Measurements from ENCODE around the gene CELA2B. TPM values are rescaled to one million over a fixed set of nuclear protein-coding genes. Genes with fewer than 3 reads are reported as not detected.
"Not testable (repeated sequence)": the region's sequence is repeated elsewhere in the genome, so short reads cannot be mapped to it uniquely, and the experiment has no call there.

The CELA2B gene
- total RNA-seq, 6 experiments from 2014 or later = not detected

GRCh38 chr1:15432324-15432723 lies 43.6 kb upstream of the CELA2B start:
- DNase-seq = no peak
- ATAC-seq = no peak
- WGBS (ENCODE audit: insufficient coverage, low coverage, low lambda C conversion rate, missing lambda C conversion rate) = 67% methylated on average over 5 of the region's 9 CpGs
- Histone ChIP-seq H3K27ac (no peak overlapping the region), H3K27me3 (no peaks in the 10 kb centered on the region), H3K4me1 (peaks cover 0 to 3% (median 0%) of the 10 kb centered on the region in 4 donors), H3K4me3 (no peak overlapping the region), H3K36me3 (no peaks in the 10 kb centered on the region), H3K9me3 (no peaks in the 10 kb centered on the region)
- intact Hi-C loops (cut with DNase I) = loop anchor here in 1 of 2 donors (5.0 kb wide), 1 partner anchor 105 kb away; no protein-coding TSS in a partner anchor
- TF ChIP-seq, protein P1, sequence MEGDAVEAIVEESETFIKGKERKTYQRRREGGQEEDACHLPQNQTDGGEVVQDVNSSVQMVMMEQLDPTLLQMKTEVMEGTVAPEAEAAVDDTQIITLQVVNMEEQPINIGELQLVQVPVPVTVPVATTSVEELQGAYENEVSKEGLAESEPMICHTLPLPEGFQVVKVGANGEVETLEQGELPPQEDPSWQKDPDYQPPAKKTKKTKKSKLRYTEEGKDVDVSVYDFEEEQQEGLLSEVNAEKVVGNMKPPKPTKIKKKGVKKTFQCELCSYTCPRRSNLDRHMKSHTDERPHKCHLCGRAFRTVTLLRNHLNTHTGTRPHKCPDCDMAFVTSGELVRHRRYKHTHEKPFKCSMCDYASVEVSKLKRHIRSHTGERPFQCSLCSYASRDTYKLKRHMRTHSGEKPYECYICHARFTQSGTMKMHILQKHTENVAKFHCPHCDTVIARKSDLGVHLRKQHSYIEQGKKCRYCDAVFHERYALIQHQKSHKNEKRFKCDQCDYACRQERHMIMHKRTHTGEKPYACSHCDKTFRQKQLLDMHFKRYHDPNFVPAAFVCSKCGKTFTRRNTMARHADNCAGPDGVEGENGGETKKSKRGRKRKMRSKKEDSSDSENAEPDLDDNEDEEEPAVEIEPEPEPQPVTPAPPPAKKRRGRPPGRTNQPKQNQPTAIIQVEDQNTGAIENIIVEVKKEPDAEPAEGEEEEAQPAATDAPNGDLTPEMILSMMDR (IDR thresholded peaks at IDR 0.05) = no peak
- no peak for TF ChIP-seq POLR2A (IDR thresholded peaks at IDR 0.05)

- H3K27me3 ChIP-seq = no peaks in the 10 kb centered on the region
- no peaks in the 10 kb centered on the region for H3K36me3 ChIP-seq
- H3K4me3 ChIP-seq = no peak overlapping the region
- no peak for TF ChIP-seq POLR2A (IDR thresholded peaks at IDR 0.05)
- TF ChIP-seq, protein P1 (IDR thresholded peaks at IDR 0.05) = no peak
- H3K9me3 ChIP-seq = no peaks in the 10 kb centered on the region
- H3K27ac ChIP-seq = no peak overlapping the region
- WGBS (ENCODE audit: insufficient coverage, low coverage, low lambda C conversion rate, missing lambda C conversion rate) = 74% methylated on average over 5 of the region's 9 CpGs
- intact Hi-C loops (cut with DNase I) = loop anchor here in 1 of 2 donors (5.0 kb wide), 1 partner anchor 106 kb away; no protein-coding TSS in a partner anchor
- ATAC-seq = no peak
- peaks cover 0 to 3% (median 0%) of the 10 kb centered on the region in 4 donors for H3K4me1 ChIP-seq
- no peak for DNase-seq
Measured at GRCh38 chr1:15433471-15433870, 42.4 kb upstream of the CELA2B start.

- 4% methylated on average over 7 of the region's 8 CpGs for WGBS (ENCODE audit: insufficient coverage, low coverage, low lambda C conversion rate, missing lambda C conversion rate)
- H3K27me3 ChIP-seq, H3K4me1 ChIP-seq, H3K27ac ChIP-seq, H3K9me3 ChIP-seq, H3K4me3 ChIP-seq, H3K36me3 ChIP-seq: not testable (repeated sequence)
- DNase-seq (peak in 1 of 3 donors; percentile 48), ATAC-seq (peak; percentile 12 to 57 (median 51))
- intact Hi-C loops (cut with DNase I) = loop anchor here in 1 of 2 donors (5.0 kb wide), 1 partner anchor 107 kb away; no protein-coding TSS in a partner anchor
Measured at GRCh38 chr1:15434739-15435138, 41.2 kb upstream of the CELA2B start.

GRCh38 chr1:15435239-15436077 lies 40.4 kb upstream of the CELA2B start:
- H3K27ac ChIP-seq = no peak overlapping the region
- no peak overlapping the region for H3K4me3 ChIP-seq
- intact Hi-C loops (cut with DNase I) = no loop called here
- ATAC-seq (no peak), DNase-seq (no peak)
- no peak for TF ChIP-seq POLR2A (IDR thresholded peaks at IDR 0.05)
- TF ChIP-seq, protein P1 (IDR thresholded peaks at IDR 0.05) = no peak
- H3K27me3 ChIP-seq = no peaks in the 10 kb centered on the region
- H3K9me3 ChIP-seq = no peaks in the 10 kb centered on the region
- peaks cover 0 to 3% (median 0%) of the 10 kb centered on the region in 4 donors for H3K4me1 ChIP-seq
- WGBS (ENCODE audit: insufficient coverage, low coverage, low lambda C conversion rate, missing lambda C conversion rate) = 83% methylated on average over 12 of the region's 17 CpGs
- no peaks in the 10 kb centered on the region for H3K36me3 ChIP-seq

DNA sequence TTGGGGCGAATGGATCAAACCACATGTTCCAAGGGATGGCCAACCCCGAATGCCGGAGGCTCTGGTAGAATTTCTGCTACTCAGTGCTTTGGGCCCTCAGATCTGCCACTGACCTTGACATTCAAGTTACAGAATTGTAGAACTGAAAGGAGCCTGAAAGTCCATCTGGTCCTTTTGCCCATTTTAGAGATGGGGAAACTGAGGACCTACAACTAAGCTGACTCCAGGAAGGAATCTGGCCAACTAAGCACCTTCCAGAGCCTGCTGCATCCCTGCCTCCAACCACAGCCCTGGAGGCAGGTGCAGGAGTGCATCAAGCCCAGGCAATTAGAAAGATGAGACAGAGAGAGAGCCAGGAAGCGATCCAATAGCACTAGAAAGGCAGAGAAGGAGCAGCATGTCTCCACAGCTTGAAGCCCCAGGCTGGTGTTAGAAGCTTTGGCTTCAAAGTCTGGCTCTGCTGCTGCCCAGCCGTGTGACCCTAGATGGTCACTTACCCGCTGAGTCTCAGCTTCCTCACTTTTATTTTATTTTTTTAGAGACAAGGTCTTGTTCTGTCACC lies 38.9 kb upstream of the CELA2B start:
- no peak overlapping the region for H3K27ac ChIP-seq
- H3K27me3 ChIP-seq = no peaks in the 10 kb centered on the region
- no peaks in the 10 kb centered on the region for H3K36me3 ChIP-seq
- ATAC-seq = no peak
- no peaks in the 10 kb centered on the region for H3K9me3 ChIP-seq
- H3K4me3 ChIP-seq = no peak overlapping the region
- DNase-seq = no peak
- intact Hi-C loops (cut with DNase I) = no loop called here
- H3K4me1 ChIP-seq = no peaks in the 10 kb centered on the region
- WGBS (ENCODE audit: insufficient coverage, low coverage, low lambda C conversion rate, missing lambda C conversion rate) = 86% methylated on average over 4 of the region's 6 CpGs
- TF ChIP-seq, protein P1 (IDR thresholded peaks at IDR 0.05) = no peak
- no peak for TF ChIP-seq POLR2A (IDR thresholded peaks at IDR 0.05)

Data from right lobe of liver (tissue), 6 donors.